Activated CD8-positive, alpha-beta T cell treated with anti-CD3 and anti-CD28 coated beads for 36 hours (primary cell): ENCODE measurements around the gene TMEM52. TPM values are rescaled to one million over a fixed set of nuclear protein-coding genes. Genes with fewer than 3 reads are reported as not detected.
A peak's percentile ranks its signal among the peaks of the same experiment; 100 is the strongest.

Experiments
- ATAC-seq: fragments of 200-7000 bp; cut with Tn5 transposase; one replicate; pipeline ENCODE4 v1.10.0; 2021; ENCODE audit warnings: mild to moderate bottlenecking, moderate library complexity
- CTCF ChIA-PET: fragments of 350-600 bp; sonication (Branson Sonifier 250); formaldehyde crosslinking; loops from one replicate; lab custom pipeline; 2021; ENCODE audit warnings: antibody characterized with exemption; lab: Charles Lee
- POLR2A ChIA-PET: fragments of 350-600 bp; sonication (Branson Sonifier 250); formaldehyde crosslinking; loops from one replicate; lab custom pipeline; 2021; ENCODE audit warnings: antibody characterized with exemption; lab: Charles Lee
- DNase-seq: peaks from one replicate; pipeline ENCODE4 v3.0.0-alpha.2; 2020
- H3K27ac Mint-ChIP-seq: one replicate; pipeline ENCODE4 v1.8.0; 2021; ENCODE audit warnings: mild to moderate bottlenecking, mixed read lengths
- H3K27me3 Mint-ChIP-seq: one replicate; pipeline ENCODE4 v1.8.0; 2021; ENCODE audit warnings: mixed read lengths
- H3K36me3 Mint-ChIP-seq: one replicate; pipeline ENCODE4 v1.8.0; 2021; ENCODE audit warnings: low read depth, mixed read lengths
- H3K4me1 Mint-ChIP-seq: one replicate; pipeline ENCODE4 v1.8.0; 2021; ENCODE audit warnings: low read depth, mixed read lengths
- H3K4me3 Mint-ChIP-seq: one replicate; pipeline ENCODE4 v1.8.0; 2021; ENCODE audit warnings: mild to moderate bottlenecking, moderate library complexity, mixed read lengths
- H3K9me3 Mint-ChIP-seq: one replicate; pipeline ENCODE4 v1.8.0; 2021; ENCODE audit warnings: mixed read lengths
- intact Hi-C: fragments of 100-400 bp; cut with micrococcal nuclease; formaldehyde crosslinking; loops from one replicate; pipeline ENCODE4 v1.10.0; 2022
- total RNA-seq, 2 experiments: library from RNA; stranded (reverse); gene quantifications; one replicate each; pipeline ENCODE4 v1.2.3, GENCODE V29; 2021
- TF ChIP-seq, protein P1 (sequence below): fragments of 200-600 bp; IDR thresholded peaks from one replicate; pipeline ENCODE4 v1.8.0; 2022; ENCODE audit warnings: antibody characterized with exemption, mild to moderate bottlenecking

Gene TMEM52
- total RNA-seq, 2 experiments from 2014 or later = 2.1 to 2.2 TPM

DNA sequence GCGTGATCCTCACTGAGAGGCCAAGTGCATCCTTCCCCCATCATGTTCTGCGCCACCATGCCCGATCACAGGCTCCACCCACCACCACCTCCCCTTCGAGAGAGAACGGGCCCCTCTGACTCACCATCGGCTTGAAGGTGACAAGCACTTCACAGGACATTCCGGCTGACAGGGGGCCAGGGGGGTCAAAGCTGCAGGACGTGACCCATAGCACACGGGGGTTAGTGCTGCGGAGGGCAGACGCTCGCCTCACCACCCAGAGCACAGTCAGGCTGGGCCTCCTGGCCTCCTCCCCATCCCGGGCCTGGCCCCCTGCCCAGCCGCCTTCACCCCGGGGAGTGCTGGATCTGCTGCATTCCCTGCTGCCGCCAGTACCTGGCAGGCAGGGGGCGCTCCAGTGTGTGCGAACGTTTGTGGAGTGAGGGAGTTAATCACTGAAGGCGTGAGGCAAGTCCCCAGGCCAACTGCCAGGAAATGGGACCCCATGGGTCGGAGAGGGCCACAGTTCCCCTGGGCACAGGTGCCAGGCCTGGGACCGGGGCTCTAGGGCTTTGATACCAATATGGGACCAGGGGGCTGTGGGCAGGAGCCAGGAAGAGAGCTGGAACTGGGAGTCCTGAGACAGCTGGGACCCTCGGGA is 40.9 kb upstream of the TMEM52 start:
- peak overlapping the region; percentile 46 for H3K4me3 Mint-ChIP-seq

DNA sequence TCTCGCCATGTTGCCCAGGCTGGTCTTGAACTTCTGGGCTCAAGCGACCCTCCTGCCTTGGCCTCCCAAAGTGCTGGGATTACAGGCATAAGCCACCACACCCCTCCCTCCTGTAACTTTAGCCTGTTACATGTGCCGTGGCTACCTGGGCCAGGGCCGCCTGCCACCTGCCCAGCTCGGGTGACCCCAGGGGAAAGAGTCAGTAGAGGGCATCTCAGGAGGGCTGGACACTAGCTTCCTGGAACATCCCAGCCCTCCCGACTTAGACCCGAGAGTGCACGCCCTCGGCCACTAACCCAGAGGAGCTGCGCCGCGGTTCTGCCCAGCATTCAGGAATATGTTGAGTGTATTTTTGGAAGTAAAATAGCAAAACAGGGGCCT is 40.4 kb upstream of the TMEM52 start:
- peak overlapping the region; percentile 46 for H3K4me3 Mint-ChIP-seq
- intact Hi-C loops = no loop called here
- TF ChIP-seq, protein P1, sequence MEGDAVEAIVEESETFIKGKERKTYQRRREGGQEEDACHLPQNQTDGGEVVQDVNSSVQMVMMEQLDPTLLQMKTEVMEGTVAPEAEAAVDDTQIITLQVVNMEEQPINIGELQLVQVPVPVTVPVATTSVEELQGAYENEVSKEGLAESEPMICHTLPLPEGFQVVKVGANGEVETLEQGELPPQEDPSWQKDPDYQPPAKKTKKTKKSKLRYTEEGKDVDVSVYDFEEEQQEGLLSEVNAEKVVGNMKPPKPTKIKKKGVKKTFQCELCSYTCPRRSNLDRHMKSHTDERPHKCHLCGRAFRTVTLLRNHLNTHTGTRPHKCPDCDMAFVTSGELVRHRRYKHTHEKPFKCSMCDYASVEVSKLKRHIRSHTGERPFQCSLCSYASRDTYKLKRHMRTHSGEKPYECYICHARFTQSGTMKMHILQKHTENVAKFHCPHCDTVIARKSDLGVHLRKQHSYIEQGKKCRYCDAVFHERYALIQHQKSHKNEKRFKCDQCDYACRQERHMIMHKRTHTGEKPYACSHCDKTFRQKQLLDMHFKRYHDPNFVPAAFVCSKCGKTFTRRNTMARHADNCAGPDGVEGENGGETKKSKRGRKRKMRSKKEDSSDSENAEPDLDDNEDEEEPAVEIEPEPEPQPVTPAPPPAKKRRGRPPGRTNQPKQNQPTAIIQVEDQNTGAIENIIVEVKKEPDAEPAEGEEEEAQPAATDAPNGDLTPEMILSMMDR = no peak
- no peak overlapping the region for H3K27ac Mint-ChIP-seq
- ATAC-seq (no peak), DNase-seq (no peak)
- H3K4me1 Mint-ChIP-seq = peaks cover 13% of the 10 kb centered on the region
- peaks cover 3% of the 10 kb centered on the region for H3K9me3 Mint-ChIP-seq
- no peaks in the 10 kb centered on the region for H3K36me3 Mint-ChIP-seq
- CTCF ChIA-PET = interaction anchor here (1.0 to 11.3 kb wide), 6 partner anchors 13 to 214 kb away, joined by 3 to 100 read pairs (median 6); no protein-coding TSS in a partner anchor
- POLR2A ChIA-PET = interaction anchor here (0.9 to 1.4 kb wide), 2 partner anchors 32 to 67 kb away, joined by 3 read pairs; no protein-coding TSS in a partner anchor
- peaks cover 29% of the 10 kb centered on the region for H3K27me3 Mint-ChIP-seq

More for the DNA sequence above, 40.9 kb upstream of the TMEM52 start:
- TF ChIP-seq, protein P1 = peak; percentile 92
- ATAC-seq (peak; percentile 95), DNase-seq (peak; percentile 93)
- ChIA-PET CTCF (interaction anchor here (0.8 to 11.3 kb wide), 13 partner anchors 10 to 173 kb away, joined by 3 to 100 read pairs (median 5); no protein-coding TSS in a partner anchor), POLR2A (interaction anchor here (0.9 to 1.4 kb wide), 3 partner anchors 33 to 87 kb away, joined by 3 read pairs; no protein-coding TSS in a partner anchor)
- peak overlapping the region; percentile 79 for H3K27ac Mint-ChIP-seq
- peaks cover 13% of the 10 kb centered on the region for H3K4me1 Mint-ChIP-seq
- intact Hi-C loops = loop anchor here (5.0 kb wide), 1 partner anchor 82 kb away; no protein-coding TSS in a partner anchor
- peaks cover under 1% of the 10 kb centered on the region for H3K9me3 Mint-ChIP-seq
- peaks cover 29% of the 10 kb centered on the region for H3K27me3 Mint-ChIP-seq
- H3K36me3 Mint-ChIP-seq = no peaks in the 10 kb centered on the region

DNA sequence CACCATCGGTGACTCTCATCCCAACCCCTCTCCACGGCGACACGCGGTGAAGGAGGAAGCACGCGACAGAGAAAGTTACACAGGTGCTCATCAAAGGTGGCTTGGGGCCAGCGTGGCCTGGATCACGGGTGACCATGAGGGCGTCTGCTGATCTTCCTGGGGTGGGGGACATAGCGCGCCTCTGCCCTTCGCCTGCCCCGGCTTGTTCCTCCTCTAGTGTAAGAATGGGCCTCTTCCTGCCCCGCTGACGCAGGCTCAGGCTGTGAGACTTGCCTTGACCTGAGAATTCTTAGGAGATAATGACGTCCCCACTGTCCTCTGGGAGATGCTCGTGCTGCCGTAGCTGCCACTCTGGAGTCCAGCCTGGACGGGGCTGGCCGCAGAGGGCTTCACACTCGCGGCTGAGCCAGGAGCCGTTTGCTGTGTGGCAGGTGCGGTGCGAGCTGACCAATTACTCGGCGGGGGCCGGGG is 39.0 kb upstream of the TMEM52 start:
- ATAC-seq (no peak), DNase-seq (no peak)
- POLR2A ChIA-PET = no interaction called here
- Mint-ChIP-seq H3K4me3 (no peak overlapping the region), H3K27me3 (peaks cover 29% of the 10 kb centered on the region), H3K36me3 (no peaks in the 10 kb centered on the region), H3K27ac (no peak overlapping the region), H3K4me1 (peaks cover 13% of the 10 kb centered on the region), H3K9me3 (peaks cover 3% of the 10 kb centered on the region)
- TF ChIP-seq, protein P1 = no peak
- CTCF ChIA-PET = interaction anchor here (0.6 to 11.3 kb wide), 3 partner anchors 51 to 216 kb away, joined by 3 to 100 read pairs (median 3); no protein-coding TSS in a partner anchor
- intact Hi-C loops = no loop called here

DNA sequence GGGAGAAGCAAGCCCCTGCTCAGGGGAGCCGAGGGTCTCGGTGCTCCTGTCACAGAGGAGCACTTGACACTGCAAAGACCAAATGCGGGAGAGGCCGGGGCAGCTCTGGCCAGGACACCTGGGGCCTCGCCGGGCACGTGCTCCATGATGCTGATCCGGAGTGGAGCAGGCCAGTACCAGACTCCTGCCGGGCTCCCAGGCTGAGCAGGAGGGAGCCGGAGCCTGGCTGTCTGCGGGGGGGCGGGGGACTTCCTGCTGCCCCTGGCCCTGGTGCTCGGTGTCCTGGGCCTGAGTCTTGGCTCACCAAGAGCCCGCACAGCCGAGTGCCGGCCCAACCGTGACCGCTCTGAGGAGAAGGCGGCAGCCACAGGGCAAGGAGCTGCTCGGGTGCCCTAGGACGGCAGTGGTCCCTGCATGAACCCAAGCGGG is 38.5 kb upstream of the TMEM52 start:
- ChIA-PET POLR2A (no interaction called here), CTCF (interaction anchor here (0.6 to 11.3 kb wide), 2 partner anchors 51 to 88 kb away, joined by 3 to 100 read pairs; no protein-coding TSS in a partner anchor)
- Mint-ChIP-seq H3K4me1 (peaks cover 13% of the 10 kb centered on the region), H3K4me3 (no peak overlapping the region), H3K36me3 (no peaks in the 10 kb centered on the region), H3K27me3 (peaks cover 29% of the 10 kb centered on the region), H3K9me3 (peaks cover 3% of the 10 kb centered on the region), H3K27ac (no peak overlapping the region)
- intact Hi-C loops = no loop called here
- TF ChIP-seq, protein P1 = no peak
- DNase-seq (no peak), ATAC-seq (no peak)
